ENCODE measurements around the gene TTLL1.
"Not testable (repeated sequence)": the region's sequence is repeated elsewhere in the genome, so short reads cannot be mapped to it uniquely, and the experiment has no call there.

Gene TTLL1

DNA sequence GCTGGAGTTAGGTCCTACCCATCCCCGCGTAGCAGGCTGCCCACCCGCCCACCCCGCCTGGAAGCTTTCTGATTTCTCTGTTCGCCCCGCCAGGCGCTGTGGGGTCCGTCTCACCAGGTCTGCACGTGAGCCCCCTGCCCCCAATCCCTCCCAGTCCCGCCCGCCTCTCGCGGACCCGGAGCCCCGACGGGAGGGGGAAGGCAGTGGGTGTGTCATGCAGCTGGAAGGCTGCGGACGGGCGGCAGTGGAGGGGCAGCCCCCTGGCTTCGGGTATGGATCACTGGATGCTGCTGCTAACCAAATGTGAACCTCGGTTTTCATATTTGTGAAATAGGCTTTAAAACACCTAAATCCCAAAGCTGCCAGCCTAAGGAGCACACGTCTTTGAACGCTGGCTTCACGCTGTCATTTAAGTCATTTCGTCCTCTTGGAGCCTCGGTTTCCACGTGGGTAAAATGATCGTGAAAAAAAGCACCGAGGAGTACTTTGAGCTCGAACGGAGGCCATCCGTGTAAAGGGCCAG, 20.8 kb upstream of the TTLL1 start:
- no peak for DNase-seq

DNA sequence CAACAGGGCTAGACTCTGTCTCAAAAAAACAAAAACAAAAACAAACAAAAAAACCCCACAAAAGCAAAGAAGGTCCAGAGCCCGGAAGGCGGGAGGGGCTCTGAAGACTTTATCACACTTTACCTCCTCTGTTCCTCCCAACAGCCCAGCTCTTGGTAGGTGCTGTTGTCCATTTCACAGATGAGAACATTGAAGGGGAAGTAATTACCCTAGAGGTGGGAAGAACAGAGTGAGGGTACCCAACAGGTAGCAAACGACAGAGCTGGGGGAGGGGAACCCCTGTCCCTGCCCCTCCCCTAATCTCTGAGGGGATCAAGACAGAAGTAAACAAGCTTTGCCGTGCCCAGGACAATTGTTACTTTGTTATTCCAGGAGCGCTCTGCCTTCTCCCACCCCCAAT, 20.3 kb upstream of the TTLL1 start:
- DNase-seq: no peak

DNA sequence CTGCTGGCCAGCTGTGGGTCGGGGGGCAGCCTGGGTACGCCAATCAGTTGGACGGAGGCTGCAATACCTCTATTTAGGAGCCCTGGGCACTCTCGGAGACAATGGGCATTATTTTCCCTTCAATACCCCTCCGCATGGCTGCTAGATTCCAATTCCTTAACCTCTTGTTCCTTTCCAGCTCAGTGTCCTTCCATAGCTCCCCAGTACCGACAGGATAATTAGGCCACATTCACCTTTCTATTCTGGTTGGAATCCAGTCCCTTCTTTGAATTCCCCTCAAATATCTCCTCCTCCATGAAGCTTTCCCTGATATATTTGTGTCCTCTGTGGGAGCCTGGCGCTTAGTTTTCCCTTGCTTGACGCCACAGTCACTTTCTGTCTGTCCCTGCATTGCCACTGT, 17.1 kb upstream of the TTLL1 start:
- no peak for DNase-seq

DNA sequence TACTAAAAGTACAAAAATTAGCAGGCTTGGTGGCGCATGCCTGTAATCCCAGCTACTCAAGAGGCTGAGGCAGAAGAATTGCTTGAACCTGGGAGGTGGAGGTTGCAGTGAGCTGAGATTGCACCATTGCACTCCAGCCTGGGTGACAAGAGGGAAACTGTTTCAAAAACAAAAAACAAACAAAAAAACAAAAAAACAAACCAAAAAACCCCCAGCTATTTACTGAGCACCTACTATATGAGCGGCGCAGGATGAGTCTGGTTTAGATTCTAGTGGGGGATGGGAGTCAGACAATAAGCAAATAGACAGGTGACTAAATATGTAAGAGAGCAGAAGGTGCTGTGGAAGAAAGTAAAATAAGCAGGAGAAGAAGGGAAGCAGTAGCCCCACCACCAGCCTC, 15.8 kb upstream of the TTLL1 start:
- not testable (repeated sequence) for DNase-seq

DNA sequence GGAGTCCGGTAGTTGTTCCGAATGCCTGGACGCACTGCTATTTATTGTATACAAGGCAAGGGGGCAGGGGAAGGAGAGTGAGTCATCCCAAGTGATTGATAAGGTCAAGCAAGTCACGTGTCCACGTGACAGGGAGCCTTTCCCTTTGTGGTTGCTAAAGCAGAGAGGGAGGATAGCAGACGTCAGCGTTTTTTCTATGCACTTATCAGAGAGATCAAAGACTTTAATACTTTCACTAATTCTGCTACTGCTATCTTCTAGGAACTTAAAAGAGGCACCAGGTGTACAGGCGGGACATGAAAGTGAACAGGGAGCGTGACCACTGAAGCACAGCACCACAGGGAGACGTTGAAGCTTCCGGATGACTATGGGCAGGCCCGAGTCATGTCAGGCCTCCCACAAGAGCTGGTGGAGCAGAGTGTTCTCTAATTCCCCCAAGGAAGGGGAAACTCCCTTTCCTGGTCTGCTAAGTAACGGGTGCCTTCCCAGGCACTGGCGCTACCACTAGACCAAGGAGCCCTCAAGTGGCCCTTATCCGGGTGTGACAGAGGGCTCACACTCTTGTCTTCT, 14.9 kb upstream of the TTLL1 start:
- not testable (repeated sequence) for DNase-seq

DNA sequence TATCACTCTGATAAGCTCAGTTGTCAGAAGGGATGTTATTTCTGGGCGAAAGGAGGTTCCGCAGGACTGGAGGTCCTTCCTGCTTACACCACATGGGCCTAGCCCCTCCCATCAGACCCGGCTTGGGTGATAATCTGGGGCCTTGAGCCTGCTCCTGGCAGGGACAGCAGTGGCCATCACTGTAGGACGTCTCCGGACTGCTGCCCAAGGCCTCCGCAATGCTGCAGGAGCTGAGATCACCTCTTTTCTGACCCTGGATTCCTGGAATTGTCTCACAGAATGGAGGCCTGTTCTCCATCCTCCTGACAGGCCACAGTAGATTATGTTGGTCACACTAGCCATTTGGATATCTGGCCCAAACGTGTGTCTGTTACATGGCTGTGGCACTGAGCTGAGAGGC, 12.1 kb upstream of the TTLL1 start:
- DNase-seq: no peak

DNA sequence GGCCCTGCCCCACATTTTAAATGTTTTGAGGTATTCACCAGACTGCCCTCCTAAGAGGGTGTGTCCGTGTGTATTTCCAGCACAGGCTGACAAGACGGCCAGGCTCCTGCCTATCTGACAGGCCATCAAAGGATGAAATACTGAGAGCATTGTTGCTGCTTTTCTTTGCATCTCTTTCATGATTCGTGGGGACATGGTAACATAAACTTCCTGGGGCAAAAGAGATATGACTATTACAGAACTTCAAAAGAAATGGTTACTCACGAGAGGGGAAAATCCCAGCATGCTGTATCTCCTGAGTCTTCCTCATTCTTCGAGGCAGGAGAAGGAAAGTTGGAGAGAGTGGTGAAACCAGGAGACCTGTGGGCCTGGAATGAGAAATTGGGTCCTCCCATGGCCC, 11.0 kb upstream of the TTLL1 start:
- DNase-seq: no peak

DNA sequence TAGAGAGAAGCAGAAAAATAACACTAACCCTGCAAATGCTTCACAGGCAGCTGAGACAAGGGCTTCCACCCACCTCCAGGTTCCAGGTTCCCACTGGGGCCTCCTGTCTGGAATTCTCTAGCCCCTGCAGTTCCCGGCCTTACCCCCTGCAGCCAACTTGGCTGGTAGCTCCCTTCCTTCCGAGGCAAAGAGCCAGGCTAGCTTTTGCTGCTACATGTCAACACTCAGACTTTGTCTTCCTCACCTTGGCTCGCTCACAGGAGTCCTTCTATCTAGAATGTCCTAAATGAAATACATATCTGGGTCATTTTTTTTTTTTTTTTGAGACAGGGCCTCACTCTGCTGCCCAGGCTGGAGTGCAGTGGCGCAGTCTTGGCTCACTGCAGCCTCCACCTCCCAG, 9.9 kb upstream of the TTLL1 start:
- DNase-seq: no peak

DNA sequence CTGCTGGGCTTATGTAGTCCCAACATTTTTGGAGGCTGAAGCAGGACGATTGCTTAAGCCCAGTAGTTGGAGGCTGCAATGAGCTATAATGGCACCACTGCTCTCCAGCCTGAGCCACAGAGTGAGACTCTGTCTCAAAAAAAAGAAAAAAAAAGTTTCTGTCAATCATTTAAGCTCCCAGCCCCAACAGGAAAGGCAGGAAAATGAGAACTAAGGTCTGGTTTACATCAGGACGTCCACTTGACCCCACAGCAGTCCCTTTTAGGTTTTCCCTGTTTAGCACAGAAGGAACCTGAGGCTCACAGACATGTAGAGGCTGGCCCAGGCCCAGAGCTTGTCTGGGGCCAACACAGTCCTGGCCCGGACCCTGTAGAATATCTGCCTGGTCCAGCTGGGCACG, 9.2 kb upstream of the TTLL1 start:
- no peak for DNase-seq

DNA sequence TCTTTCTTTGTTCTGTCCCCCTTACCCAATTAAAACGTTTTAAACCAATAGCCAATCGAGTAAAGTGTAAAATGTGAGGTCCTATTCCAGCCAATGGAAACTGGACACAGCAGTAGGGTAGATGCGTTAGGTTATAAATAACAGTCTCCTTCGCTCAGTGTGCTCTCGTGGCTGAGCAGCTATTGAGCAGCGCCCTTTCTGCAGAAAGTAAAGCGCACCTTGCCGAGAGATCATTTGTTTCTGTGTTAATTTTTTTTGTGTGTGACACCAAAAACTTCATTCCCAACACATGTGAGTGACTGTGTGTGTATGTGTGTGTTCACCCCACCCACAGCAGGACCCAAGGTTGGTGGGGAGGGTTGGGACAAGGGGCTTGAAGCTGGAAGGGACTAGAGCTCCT, 7.2 kb upstream of the TTLL1 start:
- DNase-seq: no peak

DNA sequence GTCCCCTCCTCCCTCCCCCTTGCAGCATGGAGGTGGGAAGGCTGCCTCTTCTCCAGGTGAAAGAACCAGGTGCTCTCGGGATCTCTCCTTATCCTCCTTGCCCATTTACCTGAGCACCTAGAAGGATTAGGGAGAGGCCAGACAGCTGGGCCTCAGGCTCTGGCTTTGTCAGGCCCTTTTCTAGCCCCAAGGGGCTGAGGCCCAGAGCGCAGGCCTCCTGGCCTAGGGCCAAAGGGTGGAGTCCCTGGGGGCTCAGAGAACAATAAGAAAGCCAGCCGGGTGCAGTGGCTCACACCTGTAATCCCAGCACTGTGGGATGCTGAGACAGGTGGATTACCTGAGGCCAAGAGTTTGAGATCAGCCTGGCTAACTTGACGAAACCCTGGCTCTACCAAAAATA, 5.4 kb upstream of the TTLL1 start:
- DNase-seq: no peak

DNA sequence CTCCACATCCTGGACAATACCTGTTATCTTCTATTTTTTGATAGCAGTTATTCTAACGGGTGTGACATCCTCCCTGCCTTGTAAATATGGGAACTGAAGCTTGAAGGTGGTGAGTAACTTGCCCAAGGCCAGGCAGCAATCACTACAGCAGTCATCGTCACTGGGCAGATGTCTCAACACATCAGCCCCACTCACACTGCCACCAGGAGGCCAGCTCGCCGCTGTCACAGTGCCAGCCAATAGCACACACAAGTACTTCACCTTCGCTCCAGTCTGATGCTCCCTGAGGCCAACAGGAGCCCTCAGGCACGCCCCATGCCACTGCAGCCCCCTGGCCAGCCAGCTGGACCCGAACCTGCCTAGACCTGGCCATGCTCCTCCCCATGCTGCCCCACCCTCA, 4.9 kb upstream of the TTLL1 start:
- no peak for DNase-seq

DNA sequence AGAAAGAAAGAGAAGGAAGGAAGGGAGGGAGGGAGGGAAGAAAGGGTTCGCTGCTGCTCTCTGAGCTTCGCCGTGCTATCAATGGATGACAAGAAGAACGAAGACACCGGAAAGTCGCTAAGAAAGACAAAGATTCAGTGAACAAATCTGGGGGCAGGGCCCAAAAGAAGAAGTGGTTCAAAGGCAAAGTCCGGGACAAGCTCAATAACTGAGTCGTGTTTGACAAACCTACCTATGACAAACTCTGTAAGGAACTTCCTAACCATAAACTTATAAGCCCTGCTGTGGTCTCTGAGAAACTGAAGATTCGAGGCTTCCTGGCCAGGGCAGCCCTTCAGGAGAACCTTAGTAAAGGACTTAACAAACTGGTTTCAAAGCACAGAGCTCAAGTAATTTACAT, 2.9 kb upstream of the TTLL1 start:
- no peak for DNase-seq

DNA sequence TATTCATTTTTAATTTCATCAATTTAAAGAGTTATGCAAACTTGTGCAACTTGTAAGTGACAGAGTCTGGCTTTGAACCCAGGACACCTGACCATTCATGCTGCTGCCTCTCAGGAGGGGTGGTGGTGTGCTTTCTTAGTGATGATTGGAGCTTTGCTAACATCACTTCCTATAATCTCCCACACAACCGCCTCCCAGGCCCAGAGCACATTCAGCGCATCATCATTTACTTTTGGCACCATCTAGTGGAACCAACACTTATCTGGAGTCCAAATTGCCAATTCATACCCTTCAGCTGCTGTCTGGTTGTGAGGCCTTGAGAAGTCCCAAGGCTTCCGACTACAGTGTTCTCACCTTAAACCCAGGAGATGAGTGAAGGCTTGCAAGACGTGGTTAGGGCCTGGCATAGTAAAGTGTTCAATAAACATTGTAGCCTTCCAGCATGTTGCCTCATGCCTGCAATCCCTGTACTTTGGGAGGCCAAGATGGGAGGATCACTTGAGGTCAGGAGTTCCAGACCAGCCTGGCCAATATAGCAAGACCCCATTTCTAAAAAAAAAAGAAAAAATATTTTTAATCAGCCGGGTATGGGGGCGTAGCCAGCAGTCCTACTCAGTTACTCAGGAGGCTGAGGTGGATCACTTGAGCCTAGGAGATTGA, 1.1 kb upstream of the TTLL1 start:
- no peak for DNase-seq

DNA sequence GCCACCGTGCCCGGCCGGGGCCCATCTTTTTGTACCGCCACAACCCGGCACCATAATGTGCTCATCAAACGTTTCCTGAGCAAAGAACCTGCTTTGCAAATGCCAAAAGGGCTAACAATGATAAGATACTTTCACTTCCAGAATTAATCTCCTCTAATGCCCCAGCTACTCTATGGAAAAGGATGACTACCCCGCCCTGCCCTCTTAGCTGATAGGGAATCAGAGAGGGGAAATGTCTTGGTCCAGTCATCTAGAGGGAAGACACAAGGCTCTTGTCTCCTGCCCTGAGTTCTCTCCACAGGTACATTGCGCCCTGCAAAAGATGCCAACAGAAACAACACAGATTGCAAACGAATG, 586 bp downstream of the TTLL1 start:
- no peak for DNase-seq

DNA sequence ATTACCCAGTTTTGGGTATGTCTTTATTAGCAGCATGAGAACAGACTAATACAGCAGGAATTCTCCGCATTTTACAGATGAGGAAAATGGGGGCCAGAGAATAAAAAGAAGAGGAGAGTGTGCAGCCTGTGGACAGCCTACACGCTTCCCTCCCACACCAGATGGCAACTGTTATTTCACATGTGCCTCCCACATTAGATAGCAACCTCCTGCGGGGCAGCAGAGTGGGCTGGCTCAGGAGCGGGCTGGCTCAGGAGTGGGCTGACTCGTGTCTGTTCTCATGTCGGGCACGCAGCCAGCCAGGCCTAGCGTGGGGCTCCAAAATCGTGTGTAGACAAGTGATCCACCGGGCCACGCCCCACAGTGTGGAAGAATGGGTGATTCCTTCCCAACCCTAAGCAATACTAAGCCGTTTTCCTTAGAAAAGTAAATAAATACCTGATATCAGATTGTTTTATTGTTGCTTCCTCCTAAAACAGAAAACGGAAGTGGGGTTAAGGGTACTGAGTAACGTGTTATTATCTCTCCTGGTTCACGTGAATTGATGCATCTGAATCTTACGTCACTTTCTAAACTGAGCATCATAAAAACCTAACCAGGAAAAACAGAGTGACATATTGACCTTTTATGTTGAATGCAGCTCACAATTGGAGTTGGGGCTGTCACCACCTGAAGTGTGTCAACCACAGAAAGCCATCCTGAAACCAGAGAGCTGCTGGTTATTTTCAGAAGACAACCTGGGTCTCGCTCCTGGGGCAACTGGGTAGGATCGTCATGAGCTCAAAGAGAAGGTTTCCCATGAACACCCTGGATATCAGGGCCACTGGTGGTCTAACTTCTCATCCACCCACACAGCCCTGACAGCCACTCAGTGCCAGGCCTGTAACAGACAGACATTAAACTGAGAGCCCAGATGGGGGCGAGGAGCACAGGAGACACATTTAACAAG, 3.3 kb downstream of the TTLL1 start:
- DNase-seq: no peak

DNA sequence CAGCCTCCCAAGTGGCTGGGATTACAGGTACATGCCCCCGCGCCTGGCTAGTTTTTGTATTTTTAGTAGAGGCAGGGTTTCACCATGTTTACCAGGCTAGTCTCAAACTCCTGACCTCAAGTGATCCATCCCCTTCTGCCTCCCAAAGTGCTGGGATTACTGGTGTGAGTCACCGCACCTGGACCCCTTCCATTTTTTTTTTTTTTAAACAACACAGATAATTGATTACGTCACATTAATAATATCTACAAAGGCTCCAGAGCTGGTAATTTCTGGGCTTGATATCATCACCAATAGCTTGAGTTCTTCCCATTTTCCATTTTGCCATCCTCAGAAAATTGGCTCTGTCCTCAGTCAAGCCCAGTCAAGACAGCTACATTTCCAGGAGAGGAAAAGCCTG, 7.2 kb downstream of the TTLL1 start:
- DNase-seq: no peak

DNA sequence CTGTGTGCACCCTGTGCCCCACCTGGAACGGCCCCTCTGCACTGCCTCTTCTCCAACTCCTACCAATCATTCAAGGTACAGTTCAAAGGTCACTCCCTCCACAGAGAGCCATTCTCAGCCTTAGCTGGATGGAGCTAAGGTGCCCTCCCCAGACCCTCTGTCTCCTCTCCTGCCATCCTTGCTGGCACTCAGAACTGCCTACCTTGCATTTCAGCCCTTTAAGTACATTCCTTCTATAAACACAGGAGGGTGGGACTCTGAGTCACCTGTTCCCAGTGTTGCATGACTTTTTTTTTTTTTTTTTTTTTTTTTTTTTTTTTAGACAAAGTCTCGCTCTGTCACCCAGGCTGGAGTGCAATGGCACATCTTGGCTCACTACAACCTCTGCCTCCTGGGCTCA, 8.6 kb downstream of the TTLL1 start:
- DNase-seq: no peak

DNA sequence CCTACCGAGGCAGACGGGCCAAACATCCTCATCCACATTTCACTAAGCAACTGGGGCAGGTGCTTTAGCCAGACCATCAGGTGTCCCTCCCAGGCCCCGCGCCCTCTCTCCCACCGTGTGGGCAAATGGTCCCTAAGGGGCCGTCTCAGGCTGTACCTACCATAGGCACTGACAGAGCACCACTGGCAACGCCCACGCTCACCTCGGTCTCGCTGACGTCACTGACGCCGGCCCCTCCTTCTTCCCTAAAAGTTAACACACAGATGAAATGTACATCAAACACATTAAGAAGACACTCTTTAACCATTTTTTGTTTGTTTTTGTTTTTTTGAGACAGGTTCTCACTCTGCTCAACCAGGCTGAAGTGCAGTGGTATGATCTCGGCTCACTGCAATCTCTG, 9.4 kb downstream of the TTLL1 start:
- no peak for DNase-seq

DNA sequence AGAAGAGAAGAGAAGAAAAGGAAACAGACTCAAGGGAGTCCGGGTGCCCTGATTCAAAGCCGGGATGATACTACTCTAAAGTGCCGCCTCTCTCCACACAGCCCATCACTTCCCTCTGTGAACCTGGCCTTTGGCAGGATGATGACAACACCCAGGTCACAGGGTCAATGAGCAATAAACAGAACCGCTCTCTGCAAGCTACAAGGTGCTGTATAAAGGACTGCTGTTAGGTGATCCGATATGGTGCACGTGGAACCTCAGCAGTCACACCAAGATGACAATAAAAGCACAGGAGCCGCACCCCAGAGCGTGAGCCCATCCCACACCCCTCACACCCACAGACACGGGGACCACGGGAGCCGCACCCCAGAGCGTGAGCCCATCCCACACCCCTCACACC, 10.7 kb downstream of the TTLL1 start:
- no peak for DNase-seq

DNA sequence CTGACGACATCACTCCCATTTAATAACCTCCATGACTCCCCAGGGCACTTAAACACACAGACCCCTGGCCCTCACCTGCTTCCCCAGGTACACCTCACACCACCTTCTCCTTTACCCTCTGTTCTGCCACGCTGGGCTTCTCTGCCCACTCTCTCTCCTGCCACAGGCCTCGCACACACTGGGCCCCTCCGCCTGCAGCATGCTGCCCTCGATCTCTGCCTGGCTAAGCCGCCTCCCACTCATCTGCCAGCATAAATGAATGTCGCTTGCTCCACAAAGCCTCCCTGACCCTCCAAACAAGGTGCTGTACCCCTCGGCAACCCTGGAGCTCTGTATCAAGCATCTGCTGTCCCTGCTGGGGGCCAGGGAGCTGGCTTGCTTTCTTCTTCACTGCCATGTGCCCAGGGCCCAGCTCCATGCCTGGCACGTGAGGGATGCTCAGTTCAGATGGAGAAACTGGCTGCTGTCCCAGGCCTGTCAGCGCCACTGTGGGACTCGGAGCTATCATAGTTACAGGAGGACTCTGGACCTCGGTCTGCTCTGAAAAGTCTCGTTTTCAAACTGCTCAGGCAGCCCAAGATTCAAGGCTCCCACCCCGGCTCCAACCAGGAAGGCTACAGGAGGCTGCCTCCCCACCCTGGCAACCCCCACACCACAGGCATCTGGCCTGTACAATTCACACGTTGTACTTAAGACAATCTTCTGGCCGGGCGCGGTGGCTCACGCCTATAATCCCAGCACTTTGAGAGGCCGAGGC, 11.9 kb downstream of the TTLL1 start:
- no peak for DNase-seq

DNA sequence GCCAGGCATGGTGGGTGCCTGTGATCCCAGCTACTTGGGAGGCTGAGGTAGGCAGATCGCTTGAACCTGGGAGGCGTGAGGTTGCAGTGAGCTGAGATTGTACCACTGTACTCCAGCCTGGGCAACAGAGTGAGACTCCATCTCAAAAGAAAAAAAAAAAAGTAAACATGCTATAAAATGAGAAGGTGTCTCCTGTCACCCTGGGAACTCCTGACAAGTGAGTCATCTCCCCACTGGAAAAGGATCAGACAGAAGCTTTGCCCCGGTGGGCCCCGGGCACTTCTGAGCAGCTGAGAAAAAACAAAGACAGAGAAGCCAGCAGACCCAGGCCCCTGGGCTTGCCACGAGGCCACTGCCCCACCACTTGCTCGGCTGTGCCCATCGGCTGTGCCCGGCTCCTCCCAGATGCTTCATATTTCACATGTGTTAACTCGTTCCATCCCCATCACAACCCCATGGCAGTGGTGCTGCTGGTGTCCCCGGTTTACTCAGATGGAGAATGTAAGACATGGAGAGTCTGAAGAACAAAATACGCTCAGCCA, 22.3 kb downstream of the TTLL1 start:
- no peak for DNase-seq

DNA sequence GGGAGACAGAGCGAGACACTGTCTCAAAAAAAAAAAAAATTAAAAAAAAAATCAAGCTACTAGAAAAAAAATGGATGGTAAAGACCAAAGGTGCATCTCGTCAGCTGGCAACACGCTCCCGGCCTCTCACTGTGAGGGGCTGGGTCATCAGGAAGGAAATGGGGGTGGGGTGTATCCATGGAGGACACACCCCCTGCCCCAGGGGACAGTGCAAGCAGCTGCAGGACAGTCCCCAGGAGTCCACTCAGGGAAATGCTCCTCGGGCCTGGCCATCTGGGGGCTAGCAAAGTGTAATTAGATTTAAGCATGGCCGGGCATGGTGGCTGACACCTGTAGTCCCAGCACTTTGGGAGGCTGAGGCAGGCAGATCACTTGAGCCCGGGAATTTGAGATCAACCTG, 23.1 kb downstream of the TTLL1 start:
- no peak for DNase-seq

Measured in cortex of kidney (tissue), 1 donor.